ENCODE measurements around the gene PTRH2.

GRCh38 chr17:59733697-59734096, 26.5 kb upstream of the PTRH2 start:
- TF ChIP-seq POLR2A (IDR thresholded peaks at IDR 0.05) (no peak), CTCF (IDR thresholded peaks at IDR 0.05) (no peak)

Data from esophagus squamous epithelium (tissue), 4 donors.